Muscle layer of colon (tissue), 2 donors: Measurements from ENCODE around the gene KDM2B.

Source experiments
- H3K27ac ChIP-seq: one replicate; pipeline ENCODE4 v1.7.0; 2013; ENCODE audit warnings: low read depth, mild to moderate bottlenecking, low read length, moderate library complexity
- H3K27me3 ChIP-seq, 2 donors: one replicate each; pipeline ENCODE4 v1.7.0; 2013; ENCODE audit warnings: low read length in 2 of 2, mild to moderate bottlenecking in 2 of 2; ENCODE audit not compliant: insufficient read depth in 2 of 2, control insufficient read depth in 1 of 2
- H3K36me3 ChIP-seq: one replicate; pipeline ENCODE4 v1.7.0; 2013; ENCODE audit warnings: mild to moderate bottlenecking, low read length; ENCODE audit not compliant: insufficient read depth
- H3K4me1 ChIP-seq: one replicate; pipeline ENCODE4 v1.7.0; 2013; ENCODE audit warnings: mild to moderate bottlenecking, low read length; ENCODE audit not compliant: insufficient read depth
- H3K4me3 ChIP-seq, 2 donors: one replicate each; pipeline ENCODE4 v1.7.0; 2013; ENCODE audit warnings: low read length in 2 of 2, low read depth in 1 of 2, mild to moderate bottlenecking in 1 of 2, moderate library complexity in 1 of 2
- H3K9ac ChIP-seq: one replicate; pipeline ENCODE4 v1.7.0; 2013; ENCODE audit warnings: low read length
- H3K9me3 ChIP-seq: one replicate; pipeline ENCODE4 v1.7.0; 2013; ENCODE audit warnings: mild to moderate bottlenecking, low read length
- donor health status: abdominal sarcoma.
- donor health status: Adenocarcinoma of cecum.

Gene KDM2B

GRCh38 chr12:121520119-121520518, 60.7 kb downstream of the KDM2B start:
- Histone ChIP-seq H3K27ac (no peak overlapping the region), H3K27me3 (no peaks in the 10 kb centered on the region), H3K9me3 (no peaks in the 10 kb centered on the region), H3K4me3 (no peak overlapping the region), H3K36me3 (peaks cover 7% of the 10 kb centered on the region), H3K9ac (no peak overlapping the region), H3K4me1 (no peaks in the 10 kb centered on the region)

DNA sequence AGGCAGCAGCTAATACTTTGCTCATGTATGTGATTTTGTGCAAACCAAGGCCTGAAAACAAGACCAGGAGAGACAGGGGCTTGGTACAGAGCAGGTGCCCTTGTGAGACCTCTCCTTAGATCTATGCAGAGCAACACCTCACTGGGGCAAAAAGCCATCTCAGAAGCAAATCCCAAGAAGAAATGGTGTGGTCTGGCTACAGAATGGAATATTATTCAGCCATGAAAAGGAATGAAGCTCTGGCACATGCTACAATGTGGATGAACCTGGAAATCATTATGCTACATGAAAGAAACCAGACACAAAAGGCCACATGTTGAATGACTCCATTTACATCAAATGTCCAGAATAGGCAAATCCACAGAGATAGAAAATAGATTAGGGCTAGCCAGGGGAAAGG, 61.6 kb downstream of the KDM2B start:
- Histone ChIP-seq H3K27ac (no peak overlapping the region), H3K36me3 (peaks cover 7% of the 10 kb centered on the region), H3K4me1 (no peaks in the 10 kb centered on the region), H3K4me3 (no peak overlapping the region), H3K9me3 (no peaks in the 10 kb centered on the region), H3K9ac (no peak overlapping the region), H3K27me3 (no peaks in the 10 kb centered on the region)

GRCh38 chr12:121518656-121519055, 62.2 kb downstream of the KDM2B start:
- no peaks in the 10 kb centered on the region for H3K27me3 ChIP-seq
- no peaks in the 10 kb centered on the region for H3K4me1 ChIP-seq
- peaks cover 7% of the 10 kb centered on the region for H3K36me3 ChIP-seq
- no peak overlapping the region for H3K4me3 ChIP-seq
- H3K9ac ChIP-seq = no peak overlapping the region
- no peak overlapping the region for H3K27ac ChIP-seq
- no peaks in the 10 kb centered on the region for H3K9me3 ChIP-seq

DNA sequence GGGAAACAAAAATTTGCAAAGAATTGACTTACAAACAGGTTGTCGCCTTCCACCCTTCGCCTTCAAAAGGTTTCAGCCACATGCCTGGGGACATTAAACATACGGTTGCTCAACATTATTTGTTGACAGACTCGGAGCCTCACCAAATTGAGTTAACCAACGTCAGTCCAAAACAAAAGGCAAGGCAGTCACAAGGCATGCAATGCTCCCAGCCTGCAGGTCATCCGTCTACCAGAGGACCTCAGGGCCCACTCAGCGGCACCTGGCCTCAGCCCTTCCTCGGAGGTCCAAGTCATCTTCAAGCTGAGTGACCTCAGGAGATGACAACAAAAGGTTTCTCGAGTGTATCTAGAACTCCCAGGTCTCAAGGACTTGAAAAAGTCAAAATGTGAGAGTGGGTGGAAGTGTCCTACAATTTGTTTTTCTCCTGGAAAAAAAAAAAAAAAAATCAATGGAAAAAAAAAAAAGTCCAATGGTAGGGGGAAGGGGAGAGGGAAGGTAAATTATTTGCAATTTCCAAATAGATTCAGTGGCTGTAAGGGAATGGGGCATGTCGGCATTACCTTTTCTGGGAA, 64.3 kb downstream of the KDM2B start:
- Histone ChIP-seq H3K4me3 (no peak overlapping the region), H3K27me3 (no peaks in the 10 kb centered on the region), H3K27ac (no peak overlapping the region), H3K9me3 (no peaks in the 10 kb centered on the region), H3K4me1 (no peaks in the 10 kb centered on the region), H3K9ac (no peak overlapping the region), H3K36me3 (peaks cover 7% of the 10 kb centered on the region)

- Histone ChIP-seq H3K36me3 (peaks cover 7% of the 10 kb centered on the region), H3K4me3 (no peak overlapping the region), H3K27ac (no peak overlapping the region), H3K9ac (no peak overlapping the region), H3K9me3 (no peaks in the 10 kb centered on the region), H3K4me1 (no peaks in the 10 kb centered on the region), H3K27me3 (no peaks in the 10 kb centered on the region)
Measured at GRCh38 chr12:121515615-121516014, 65.2 kb downstream of the KDM2B start.

GRCh38 chr12:121514184-121514742, 66.6 kb downstream of the KDM2B start:
- Histone ChIP-seq H3K4me3 (no peak overlapping the region), H3K36me3 (peaks cover 4% of the 10 kb centered on the region), H3K27me3 (no peaks in the 10 kb centered on the region), H3K27ac (no peak overlapping the region), H3K9ac (no peak overlapping the region), H3K9me3 (no peaks in the 10 kb centered on the region), H3K4me1 (no peaks in the 10 kb centered on the region)

- no peak overlapping the region for H3K27ac ChIP-seq
- no peaks in the 10 kb centered on the region for H3K27me3 ChIP-seq
- no peaks in the 10 kb centered on the region for H3K9me3 ChIP-seq
- peaks cover 2% of the 10 kb centered on the region for H3K36me3 ChIP-seq
- no peak overlapping the region for H3K4me3 ChIP-seq
- no peak overlapping the region for H3K9ac ChIP-seq
- H3K4me1 ChIP-seq = no peaks in the 10 kb centered on the region
Measured at GRCh38 chr12:121513464-121514183, 67.2 kb downstream of the KDM2B start.

- H3K27me3 ChIP-seq = no peaks in the 10 kb centered on the region
- peaks cover 8% of the 10 kb centered on the region for H3K36me3 ChIP-seq
- no peaks in the 10 kb centered on the region for H3K9me3 ChIP-seq
- H3K4me1 ChIP-seq = no peaks in the 10 kb centered on the region
- H3K4me3 ChIP-seq = no peak overlapping the region
- H3K9ac ChIP-seq = no peak overlapping the region
- H3K27ac ChIP-seq = no peak overlapping the region
Measured at GRCh38 chr12:121512561-121512960, 68.3 kb downstream of the KDM2B start.

- no peak overlapping the region for H3K4me3 ChIP-seq
- peaks cover 8% of the 10 kb centered on the region for H3K36me3 ChIP-seq
- no peaks in the 10 kb centered on the region for H3K4me1 ChIP-seq
- no peak overlapping the region for H3K27ac ChIP-seq
- H3K9ac ChIP-seq = no peak overlapping the region
- H3K27me3 ChIP-seq = no peaks in the 10 kb centered on the region
- H3K9me3 ChIP-seq = no peaks in the 10 kb centered on the region
Measured at GRCh38 chr12:121511916-121512315, 68.9 kb downstream of the KDM2B start.

DNA sequence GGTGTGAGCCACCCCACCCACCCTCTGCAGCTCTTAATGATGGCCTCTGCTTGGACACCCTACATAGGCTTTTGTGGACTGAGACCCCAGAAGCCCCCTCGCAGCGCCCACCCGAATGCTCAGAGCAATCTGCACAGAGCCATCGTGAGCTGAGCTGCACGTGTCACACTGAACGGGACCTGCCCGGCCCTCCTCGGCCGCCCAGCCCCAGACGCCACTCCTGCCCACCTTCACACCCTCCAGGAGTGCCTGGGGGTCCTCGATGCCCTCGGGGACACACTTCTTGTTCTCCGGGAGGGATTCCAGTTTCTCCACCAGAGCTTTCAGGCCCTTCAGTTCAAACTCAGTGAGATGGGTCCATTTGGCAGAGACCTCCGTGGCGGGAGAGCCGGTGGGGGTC, 71.5 kb downstream of the KDM2B start:
- Histone ChIP-seq H3K4me1 (no peaks in the 10 kb centered on the region), H3K27me3 (no peaks in the 10 kb centered on the region), H3K36me3 (peaks cover 8% of the 10 kb centered on the region), H3K9ac (no peak overlapping the region), H3K27ac (no peak overlapping the region), H3K9me3 (no peaks in the 10 kb centered on the region), H3K4me3 (no peak overlapping the region)

- Histone ChIP-seq H3K27ac (no peak overlapping the region), H3K36me3 (peaks cover 8% of the 10 kb centered on the region), H3K4me3 (no peak overlapping the region), H3K4me1 (no peaks in the 10 kb centered on the region), H3K9ac (no peak overlapping the region), H3K9me3 (no peaks in the 10 kb centered on the region), H3K27me3 (no peaks in the 10 kb centered on the region)
Measured at GRCh38 chr12:121508533-121508932, 72.3 kb downstream of the KDM2B start.

GRCh38 chr12:121507984-121508383, 72.8 kb downstream of the KDM2B start:
- Histone ChIP-seq H3K27ac (no peak overlapping the region), H3K4me1 (no peaks in the 10 kb centered on the region), H3K4me3 (no peak overlapping the region), H3K9me3 (no peaks in the 10 kb centered on the region), H3K27me3 (no peaks in the 10 kb centered on the region), H3K9ac (no peak overlapping the region), H3K36me3 (peaks cover 8% of the 10 kb centered on the region)
